Cardiac muscle cell (in vitro differentiated cells and primary cell): ENCODE data around the gene HACD3. TPM values are rescaled to one million over a fixed set of nuclear protein-coding genes. Genes with fewer than 3 reads are reported as not detected.

Source experiments
- DNase-seq, 2 donors: peaks; one replicate each; pipeline versions ENCODE4 v3.0.0 to v3.0.0-alpha.2; 2010 to 2017; ENCODE audit warnings: low read depth in 1 of 2, low spot score in 1 of 2
- H3K27ac ChIP-seq: fragments of 200-600 bp; sonication (generic); 2 replicates; pipeline ENCODE4 v1.5.1; 2016
- H3K27me3 ChIP-seq: fragments of 200-600 bp; sonication (generic); 2 replicates; pipeline ENCODE4 v1.6.0; 2016; ENCODE audit warnings: control low read depth
- H3K36me3 ChIP-seq: fragments of 200-600 bp; sonication (generic); 2 replicates; pipeline ENCODE4 v1.5.1; 2016; ENCODE audit warnings: control low read depth
- H3K4me1 ChIP-seq: fragments of 200-600 bp; sonication (generic); 2 replicates; pipeline ENCODE4 v1.8.1; 2017; ENCODE audit warnings: low read depth, mild to moderate bottlenecking, mixed run types
- H3K4me3 ChIP-seq: fragments of 200-600 bp; sonication (generic); 2 replicates; pipeline ENCODE4 v1.5.1; 2016; ENCODE audit warnings: mild to moderate bottlenecking
- H3K9me3 ChIP-seq: fragments of 200-600 bp; sonication (generic); 2 replicates; pipeline ENCODE4 v1.5.1; 2017; ENCODE audit warnings: low read depth, mild to moderate bottlenecking, control low read depth
- polyA plus RNA-seq: library from polyadenylated mRNA; unstranded; fragments of >200 nt; fragmentation: Nextera tagmentation; extraction: Ambion mirVana; gene quantifications from 2 replicates; pipeline ENCODE4 v1.2.1, GENCODE V29; 2016
- total RNA-seq: library from RNA; depleted of rRNA; stranded (reverse); fragments of >200 nt; gene quantifications from 2 replicates; pipeline ENCODE4 v1.2.3, GENCODE V29; 2016
- TF ChIP-seq, protein P1 (sequence below): IDR thresholded peaks from 2 replicates; pipeline ENCODE4 v1.5.1; 2012; ENCODE audit warnings: low read depth, mild to moderate bottlenecking, low read length

HACD3 gene
- total and polyA plus RNA-seq, 2 experiments from 2014 or later: 67.8 to 120 TPM

DNA sequence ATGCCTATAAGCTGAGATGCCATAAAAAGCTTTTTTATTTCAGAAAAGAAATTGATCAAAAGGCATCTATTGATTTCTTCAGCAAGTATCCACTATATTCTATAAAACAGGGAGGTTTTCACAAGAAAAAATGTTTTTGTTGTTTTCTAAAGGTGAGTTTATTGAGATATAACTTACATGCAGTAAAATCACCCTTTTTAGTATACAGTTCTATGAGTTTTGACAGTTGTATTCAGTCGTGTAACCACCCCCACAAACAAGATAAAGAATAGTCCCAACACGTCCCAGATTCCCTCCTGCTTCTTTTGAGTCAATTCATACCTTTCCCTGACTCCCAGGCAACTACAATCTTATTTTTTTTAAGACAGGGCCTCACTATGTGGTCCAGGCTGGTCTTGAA, 72.9 kb downstream of the HACD3 start:
- peaks cover 37% of the 10 kb centered on the region for H3K36me3 ChIP-seq
- no peak for DNase-seq
- H3K4me1 ChIP-seq: no peaks in the 10 kb centered on the region
- H3K9me3 ChIP-seq: no peaks in the 10 kb centered on the region
- no peak overlapping the region for H3K4me3 ChIP-seq
- TF ChIP-seq, protein P1, sequence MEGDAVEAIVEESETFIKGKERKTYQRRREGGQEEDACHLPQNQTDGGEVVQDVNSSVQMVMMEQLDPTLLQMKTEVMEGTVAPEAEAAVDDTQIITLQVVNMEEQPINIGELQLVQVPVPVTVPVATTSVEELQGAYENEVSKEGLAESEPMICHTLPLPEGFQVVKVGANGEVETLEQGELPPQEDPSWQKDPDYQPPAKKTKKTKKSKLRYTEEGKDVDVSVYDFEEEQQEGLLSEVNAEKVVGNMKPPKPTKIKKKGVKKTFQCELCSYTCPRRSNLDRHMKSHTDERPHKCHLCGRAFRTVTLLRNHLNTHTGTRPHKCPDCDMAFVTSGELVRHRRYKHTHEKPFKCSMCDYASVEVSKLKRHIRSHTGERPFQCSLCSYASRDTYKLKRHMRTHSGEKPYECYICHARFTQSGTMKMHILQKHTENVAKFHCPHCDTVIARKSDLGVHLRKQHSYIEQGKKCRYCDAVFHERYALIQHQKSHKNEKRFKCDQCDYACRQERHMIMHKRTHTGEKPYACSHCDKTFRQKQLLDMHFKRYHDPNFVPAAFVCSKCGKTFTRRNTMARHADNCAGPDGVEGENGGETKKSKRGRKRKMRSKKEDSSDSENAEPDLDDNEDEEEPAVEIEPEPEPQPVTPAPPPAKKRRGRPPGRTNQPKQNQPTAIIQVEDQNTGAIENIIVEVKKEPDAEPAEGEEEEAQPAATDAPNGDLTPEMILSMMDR: no peak
- no peaks in the 10 kb centered on the region for H3K27me3 ChIP-seq
- H3K27ac ChIP-seq: no peak overlapping the region

DNA sequence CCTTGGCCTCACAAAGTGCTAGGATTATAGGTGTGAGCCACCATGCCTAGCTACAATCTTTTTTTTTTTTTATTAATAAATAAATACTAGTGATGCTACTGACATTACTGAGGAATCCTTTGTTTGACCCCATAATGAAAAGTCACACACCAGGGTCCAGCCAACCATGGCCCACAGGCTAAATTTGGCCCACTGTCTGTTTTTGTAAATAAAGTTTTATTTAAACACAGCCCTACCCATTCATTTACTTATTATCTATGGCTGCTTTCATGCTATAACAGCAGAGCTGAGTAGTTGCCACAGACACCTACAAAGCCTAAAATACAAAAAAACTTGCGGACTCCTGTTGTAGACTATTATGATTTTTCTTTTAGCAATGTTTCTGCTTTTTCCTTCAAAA, 73.3 kb downstream of the HACD3 start:
- Histone ChIP-seq H3K27me3 (no peaks in the 10 kb centered on the region), H3K36me3 (peaks cover 32% of the 10 kb centered on the region), H3K4me3 (no peak overlapping the region), H3K9me3 (no peaks in the 10 kb centered on the region), H3K4me1 (no peaks in the 10 kb centered on the region), H3K27ac (no peak overlapping the region)
- no peak for DNase-seq
- TF ChIP-seq, protein P1: no peak

DNA sequence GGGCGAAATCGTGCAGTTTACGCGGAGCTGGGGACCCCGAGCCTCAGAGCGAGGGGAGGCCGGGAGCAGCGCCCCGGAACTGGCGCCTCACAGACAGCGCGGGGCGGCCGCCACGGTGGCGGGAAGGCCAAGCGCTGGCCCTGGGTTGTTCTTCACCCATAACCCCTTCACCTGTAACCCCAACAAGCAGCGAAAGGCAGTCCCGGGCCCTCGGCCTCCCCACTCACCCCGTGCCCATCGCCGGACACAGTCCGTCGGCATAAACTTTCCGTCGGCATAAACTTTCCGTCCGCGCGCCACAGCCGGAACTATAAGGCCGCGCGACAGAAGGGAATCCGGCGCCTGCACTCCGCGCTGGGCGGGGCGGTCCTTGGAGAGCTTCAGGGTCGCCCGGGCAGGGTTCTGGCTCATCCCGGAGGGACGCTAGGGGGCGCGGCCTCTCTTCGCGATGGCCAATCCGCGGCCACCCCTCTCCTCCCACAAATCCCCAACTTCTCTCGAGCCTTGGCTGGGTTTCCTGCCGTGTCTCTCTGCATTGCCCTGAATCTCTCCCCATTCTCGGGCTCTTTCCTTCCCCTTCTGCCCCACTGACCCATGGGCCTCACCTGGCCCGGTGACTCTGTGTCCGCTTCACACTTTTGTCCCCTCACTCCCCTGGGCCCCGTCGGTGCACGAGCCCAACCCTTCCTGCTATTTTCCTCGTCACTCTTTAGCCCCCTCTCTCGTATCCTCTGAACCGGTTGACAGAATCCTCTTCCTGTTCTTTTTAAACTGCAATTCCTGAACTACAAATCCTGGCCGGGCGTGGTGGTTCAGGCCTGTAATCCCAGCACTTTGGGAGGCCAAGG, 80.8 kb downstream of the HACD3 start, which contains the start of gene INTS14:
Gene INTS14 (minus strand): TSS at position 261 of the 848 bp plus-strand sequence. CDS start 3,751 bp downstream, outside the sequence.
- TF ChIP-seq, protein P1: peak; percentile 35
- H3K27me3 ChIP-seq: no peaks in the 10 kb centered on the region
- peak; percentile 99 for DNase-seq

DNA sequence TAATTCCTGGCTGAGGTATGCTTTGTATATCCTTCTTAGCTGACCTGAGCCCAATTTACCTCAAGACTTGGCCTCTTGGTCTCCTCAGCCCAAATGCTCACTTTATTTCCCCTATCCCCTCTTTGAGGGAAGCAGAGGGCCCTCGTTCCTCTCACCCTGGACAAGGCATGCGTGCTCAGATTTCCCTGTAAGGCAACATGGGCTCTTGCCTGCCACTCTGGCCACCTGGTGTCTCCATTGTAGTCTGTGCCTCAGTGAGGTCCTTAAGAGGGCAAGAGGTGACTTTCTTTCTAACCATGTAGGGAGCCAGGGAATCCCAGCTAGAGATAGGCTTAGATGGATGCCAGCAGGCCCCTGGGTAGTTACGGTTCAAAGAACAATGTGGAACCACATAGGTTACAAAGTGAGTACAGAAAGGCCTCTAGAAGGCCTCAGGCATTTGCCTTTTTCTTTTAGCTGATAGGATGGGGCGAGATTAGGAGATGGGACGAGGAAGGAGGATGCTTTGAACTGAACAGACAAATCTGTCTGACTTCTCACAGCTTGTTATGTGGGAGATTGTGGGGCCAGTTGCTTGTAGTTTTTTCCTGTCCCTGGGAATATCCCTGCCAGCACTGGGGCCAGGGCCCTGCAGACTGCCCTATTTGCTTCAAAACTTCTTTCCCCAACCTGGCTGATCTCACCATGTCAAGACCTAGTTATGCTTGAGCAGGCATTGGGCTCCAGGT, 81.8 kb downstream of the HACD3 start:
- H3K36me3 ChIP-seq: peaks cover 3% of the 10 kb centered on the region
- no peaks in the 10 kb centered on the region for H3K27me3 ChIP-seq
- H3K9me3 ChIP-seq: no peaks in the 10 kb centered on the region
- TF ChIP-seq, protein P1: no peak
- peaks cover 9% of the 10 kb centered on the region for H3K4me1 ChIP-seq
- no peak for DNase-seq
- peak overlapping the region; percentile 87 for H3K4me3 ChIP-seq
- peak overlapping the region; percentile 94 for H3K27ac ChIP-seq

More for the DNA sequence above, 80.8 kb downstream of the HACD3 start, which contains the start of gene INTS14:
- Histone ChIP-seq H3K9me3 (no peaks in the 10 kb centered on the region), H3K36me3 (peaks cover 9% of the 10 kb centered on the region), H3K27ac (peak within 1 kb of the TSS; percentile 94), H3K4me3 (peak within 1 kb of the TSS; percentile 87), H3K4me1 (peaks cover 9% of the 10 kb centered on the region)

DNA sequence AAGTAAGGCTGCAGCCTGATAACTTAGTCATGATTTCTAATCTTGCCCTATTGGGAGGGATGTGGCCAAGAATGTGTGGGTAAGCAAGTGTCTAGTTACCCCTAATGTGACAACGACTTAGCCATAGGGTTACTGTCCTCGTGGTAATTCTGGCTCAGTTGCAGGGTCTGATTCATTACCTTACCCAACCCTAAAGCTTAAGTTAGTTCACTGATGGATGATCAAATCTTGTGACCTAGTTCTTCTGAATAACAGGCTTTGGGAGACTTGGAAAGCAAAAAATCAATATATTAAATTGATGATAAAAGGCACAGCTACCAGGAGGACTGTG, 82.3 kb downstream of the HACD3 start:
- TF ChIP-seq, protein P1: no peak
- no peaks in the 10 kb centered on the region for H3K9me3 ChIP-seq
- no peak overlapping the region for H3K4me3 ChIP-seq
- H3K4me1 ChIP-seq: peaks cover 9% of the 10 kb centered on the region
- DNase-seq: no peak
- H3K27me3 ChIP-seq: no peaks in the 10 kb centered on the region
- no peaks in the 10 kb centered on the region for H3K36me3 ChIP-seq
- H3K27ac ChIP-seq: peak overlapping the region; percentile 94
